Measurements from ENCODE around the gene ZFC3H1. TPM values are rescaled to one million over a fixed set of nuclear protein-coding genes. Genes with fewer than 3 reads are reported as not detected.

The ZFC3H1 gene
- total RNA-seq, 1 experiment from 2014 or later = 48.7 TPM

GRCh38 chr12:71684081-71684480, 20.4 kb upstream of the ZFC3H1 start:
- CTCF ChIA-PET = no interaction called here
- no peak for DNase-seq (ENCODE audit: low spot score)
- no peak overlapping the region for H3K4me3 ChIP-seq (ENCODE audit: low read depth, low read length, poor library complexity, severe bottlenecking)
- no peaks in the 10 kb centered on the region for H3K27me3 ChIP-seq (replicated peaks; ENCODE audit: insufficient read depth, low read depth, low read length, poor library complexity)
- BruUV-seq (replicated peaks) = no TSS peak
- intact Hi-C loops (cut with micrococcal nuclease; ENCODE audit: unreplicated experiment) = no loop called here
- POLR2A ChIA-PET (ENCODE audit: low non-redundant PET) = interaction anchor here (0.7 kb wide), 1 partner anchor 63 kb away, joined by 3 read pairs; no protein-coding TSS in a partner anchor
- no peak overlapping the region for H3K27ac ChIP-seq (ENCODE audit: low read depth, low read length, poor library complexity, severe bottlenecking)
- no peaks in the 10 kb centered on the region for H3K36me3 ChIP-seq (ENCODE audit: insufficient read depth, low read length, poor library complexity, severe bottlenecking)
- H3K4me1 ChIP-seq (ENCODE audit: insufficient read depth, low read length, poor library complexity, severe bottlenecking) = no peaks in the 10 kb centered on the region
- H3K9me3 ChIP-seq (ENCODE audit: low read depth, low read length, poor library complexity, severe bottlenecking) = no peaks in the 10 kb centered on the region
- TF ChIP-seq EZH2 (IDR thresholded peaks at IDR 0.05; ENCODE audit: borderline replicate concordance, low read depth, low read length, poor library complexity, severe bottlenecking) (no peak), CTCF (conservative IDR thresholded peaks at IDR 0.05; ENCODE audit: low read depth, low read length) (no peak)

DNA sequence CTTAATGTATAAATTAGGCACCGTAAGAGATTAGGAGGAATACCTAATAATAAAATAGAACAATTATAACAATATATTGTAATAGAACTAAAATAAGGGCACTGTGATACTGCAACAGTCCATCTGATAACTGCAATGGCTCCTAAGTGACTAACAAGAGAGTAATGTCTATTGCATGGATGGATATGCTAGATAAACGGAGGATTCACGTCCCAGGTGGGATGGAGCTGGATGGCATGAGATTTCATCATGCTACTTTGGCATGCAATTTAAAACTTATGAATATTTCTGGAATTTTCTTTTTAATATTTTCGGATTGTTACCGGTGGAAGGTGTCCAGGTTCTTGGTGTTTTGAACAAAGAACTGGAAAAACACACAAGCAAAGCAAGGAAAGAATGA, 20.0 kb upstream of the ZFC3H1 start:
- intact Hi-C loops (cut with micrococcal nuclease; ENCODE audit: unreplicated experiment) = no loop called here
- no peaks in the 10 kb centered on the region for H3K4me1 ChIP-seq (ENCODE audit: insufficient read depth, low read length, poor library complexity, severe bottlenecking)
- H3K9me3 ChIP-seq (ENCODE audit: low read depth, low read length, poor library complexity, severe bottlenecking) = no peaks in the 10 kb centered on the region
- ChIA-PET POLR2A (ENCODE audit: low non-redundant PET) (interaction anchor here (0.7 kb wide), 1 partner anchor 64 kb away, joined by 3 read pairs; no protein-coding TSS in a partner anchor), CTCF (no interaction called here)
- no TSS peak for BruUV-seq (replicated peaks)
- H3K36me3 ChIP-seq (ENCODE audit: insufficient read depth, low read length, poor library complexity, severe bottlenecking) = no peaks in the 10 kb centered on the region
- no peak for DNase-seq (ENCODE audit: low spot score)
- no peak for TF ChIP-seq EZH2 (IDR thresholded peaks at IDR 0.05; ENCODE audit: borderline replicate concordance, low read depth, low read length, poor library complexity, severe bottlenecking)
- TF ChIP-seq CTCF (conservative IDR thresholded peaks at IDR 0.05; ENCODE audit: low read depth, low read length) = no peak
- no peaks in the 10 kb centered on the region for H3K27me3 ChIP-seq (replicated peaks; ENCODE audit: insufficient read depth, low read depth, low read length, poor library complexity)
- H3K27ac ChIP-seq (ENCODE audit: low read depth, low read length, poor library complexity, severe bottlenecking) = no peak overlapping the region
- no peak overlapping the region for H3K4me3 ChIP-seq (ENCODE audit: low read depth, low read length, poor library complexity, severe bottlenecking)

- no peaks in the 10 kb centered on the region for H3K36me3 ChIP-seq (ENCODE audit: insufficient read depth, low read length, poor library complexity, severe bottlenecking)
- H3K27me3 ChIP-seq (replicated peaks; ENCODE audit: insufficient read depth, low read depth, low read length, poor library complexity) = no peaks in the 10 kb centered on the region
- H3K27ac ChIP-seq (ENCODE audit: low read depth, low read length, poor library complexity, severe bottlenecking) = no peak overlapping the region
- TF ChIP-seq EZH2 (IDR thresholded peaks at IDR 0.05; ENCODE audit: borderline replicate concordance, low read depth, low read length, poor library complexity, severe bottlenecking) (no peak), CTCF (conservative IDR thresholded peaks at IDR 0.05; ENCODE audit: low read depth, low read length) (no peak)
- H3K4me1 ChIP-seq (ENCODE audit: insufficient read depth, low read length, poor library complexity, severe bottlenecking) = no peaks in the 10 kb centered on the region
- H3K4me3 ChIP-seq (ENCODE audit: low read depth, low read length, poor library complexity, severe bottlenecking) = no peak overlapping the region
- intact Hi-C loops (cut with micrococcal nuclease; ENCODE audit: unreplicated experiment) = no loop called here
- H3K9me3 ChIP-seq (ENCODE audit: low read depth, low read length, poor library complexity, severe bottlenecking) = no peaks in the 10 kb centered on the region
- ChIA-PET POLR2A (ENCODE audit: low non-redundant PET) (no interaction called here), CTCF (no interaction called here)
- no TSS peak for BruUV-seq (replicated peaks)
- DNase-seq (ENCODE audit: low spot score) = no peak
Measured at GRCh38 chr12:71682466-71682865, 18.8 kb upstream of the ZFC3H1 start.
